KG1 (cell line): ENCODE data around the gene IGF2BP2.

Source experiments
- DNase-seq: peaks from one replicate; lab custom pipeline; 2025; lab: John Stamatoyannopoulos, UW

The IGF2BP2 gene

DNA sequence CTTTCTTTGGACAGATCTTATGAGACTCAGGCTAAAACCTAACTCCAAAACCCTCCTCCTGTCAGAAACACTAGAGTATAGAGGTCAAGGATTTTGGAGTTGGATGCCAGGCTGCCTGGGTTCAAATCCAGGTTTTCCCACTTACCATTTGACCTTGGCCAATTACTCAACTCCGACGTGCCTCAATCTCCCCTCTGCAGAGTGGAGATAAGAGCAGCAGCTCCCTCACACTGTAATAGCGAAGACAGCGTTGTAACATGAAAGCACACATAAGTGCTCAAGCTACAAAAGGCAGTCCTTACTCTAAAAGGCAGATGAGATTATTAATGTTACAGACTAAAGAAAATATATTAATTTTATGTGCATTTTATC lies 90.1 kb downstream of the IGF2BP2 start:
- DNase-seq, result no peak

DNA sequence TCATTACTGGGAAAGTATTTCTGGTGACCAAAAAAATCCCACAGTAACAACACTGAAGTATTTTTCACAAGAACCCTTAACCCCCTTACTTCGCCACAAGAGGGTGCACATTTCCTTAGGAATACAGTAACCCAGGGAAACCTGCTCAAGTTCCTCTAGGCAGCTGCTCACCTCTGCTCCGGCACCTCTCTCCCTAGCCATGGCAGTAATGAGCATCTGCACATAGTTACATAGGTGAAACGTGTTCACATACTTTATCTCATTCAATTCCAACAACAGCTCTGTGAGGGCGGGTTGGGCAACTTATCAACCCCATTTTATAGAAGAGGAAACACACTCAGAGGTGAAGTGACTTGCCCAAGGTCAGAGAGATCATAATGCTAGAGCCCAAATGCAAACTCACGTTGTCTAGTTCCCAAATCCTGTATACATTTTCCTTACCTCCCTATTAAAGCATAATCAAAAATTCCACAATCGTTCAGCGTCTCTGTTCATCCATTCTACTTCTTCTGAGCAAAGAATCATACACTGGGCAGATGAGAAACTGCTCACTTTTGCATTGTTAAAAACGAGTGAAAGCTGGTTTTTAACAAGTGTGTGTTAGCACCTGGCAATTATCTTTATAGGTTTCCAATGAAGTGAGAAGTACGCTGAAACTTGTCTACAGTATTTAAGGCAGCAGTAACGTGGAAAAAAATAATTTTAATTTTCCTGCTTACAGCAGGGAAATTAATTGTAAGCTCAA lies 90.7 kb downstream of the IGF2BP2 start:
- DNase-seq, result no peak

DNA sequence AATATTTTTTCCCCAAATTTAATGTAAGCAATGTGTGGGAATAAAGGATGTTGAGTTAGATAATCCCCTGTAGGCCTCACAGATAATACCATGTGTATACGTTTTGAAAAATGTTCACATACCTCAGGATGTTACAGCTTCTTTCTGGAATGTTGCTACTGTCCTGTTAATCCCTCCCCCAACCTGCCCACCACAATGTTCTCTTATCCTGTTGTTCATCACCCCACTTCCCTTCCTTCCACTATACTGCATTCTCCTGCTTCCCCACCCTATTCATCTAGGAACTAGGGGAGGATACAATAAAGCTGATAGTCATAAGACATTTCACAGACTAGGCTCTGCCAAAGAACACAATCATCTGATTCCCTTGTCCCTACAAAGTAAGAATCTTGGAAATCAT lies 92.1 kb downstream of the IGF2BP2 start:
- no peak for DNase-seq

DNA sequence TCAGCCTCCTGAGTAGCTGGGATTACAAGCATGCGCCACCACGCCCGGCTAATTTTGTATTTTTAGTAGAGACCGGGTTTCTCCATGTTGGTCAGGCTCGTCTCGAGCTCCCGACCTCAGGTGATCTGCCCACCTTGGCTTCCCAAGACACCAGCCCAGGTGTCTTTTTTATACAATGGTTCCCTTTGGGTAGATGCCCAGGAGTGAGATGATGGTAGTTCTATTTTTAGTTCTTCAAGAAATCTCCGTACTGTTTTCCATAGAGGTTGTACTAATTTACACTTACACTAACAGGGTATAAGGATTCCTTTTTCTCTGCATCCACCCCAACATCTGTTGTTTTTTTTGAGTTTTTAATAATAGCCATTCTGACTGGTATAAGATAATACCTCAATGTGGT lies 94.3 kb downstream of the IGF2BP2 start:
- no peak for DNase-seq

DNA sequence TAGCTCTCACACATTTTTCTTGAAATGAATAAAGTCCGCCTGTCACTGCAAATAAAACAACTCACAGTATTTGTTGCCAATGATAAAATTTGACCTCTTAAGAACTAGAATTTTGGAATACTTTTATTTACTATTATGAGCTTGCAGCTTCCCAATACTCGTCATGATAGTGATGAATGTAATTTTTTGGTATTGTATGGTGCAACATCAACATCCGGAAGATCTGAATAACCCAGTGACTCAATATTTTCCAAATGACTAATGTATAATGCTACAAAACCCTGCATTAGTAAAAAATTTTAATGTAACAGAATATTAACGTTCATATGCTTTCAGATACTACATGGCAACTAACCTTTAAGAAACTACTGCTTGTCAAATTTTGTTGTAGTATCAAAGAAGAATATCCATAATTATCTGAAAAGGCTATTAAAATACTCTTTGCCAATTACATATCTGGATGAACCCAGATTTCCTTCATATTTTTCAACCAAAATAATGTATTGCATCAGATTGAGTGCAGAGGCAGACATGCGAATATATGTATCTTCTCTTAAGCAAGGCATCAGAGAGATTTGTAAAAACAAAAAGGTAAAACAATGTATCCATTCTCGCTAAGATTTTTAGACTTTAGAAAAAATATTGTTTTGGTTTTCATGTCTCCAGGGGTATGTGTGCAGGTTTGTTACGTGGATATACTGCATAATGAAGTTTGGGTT lies 95.3 kb downstream of the IGF2BP2 start:
- no peak for DNase-seq

DNA sequence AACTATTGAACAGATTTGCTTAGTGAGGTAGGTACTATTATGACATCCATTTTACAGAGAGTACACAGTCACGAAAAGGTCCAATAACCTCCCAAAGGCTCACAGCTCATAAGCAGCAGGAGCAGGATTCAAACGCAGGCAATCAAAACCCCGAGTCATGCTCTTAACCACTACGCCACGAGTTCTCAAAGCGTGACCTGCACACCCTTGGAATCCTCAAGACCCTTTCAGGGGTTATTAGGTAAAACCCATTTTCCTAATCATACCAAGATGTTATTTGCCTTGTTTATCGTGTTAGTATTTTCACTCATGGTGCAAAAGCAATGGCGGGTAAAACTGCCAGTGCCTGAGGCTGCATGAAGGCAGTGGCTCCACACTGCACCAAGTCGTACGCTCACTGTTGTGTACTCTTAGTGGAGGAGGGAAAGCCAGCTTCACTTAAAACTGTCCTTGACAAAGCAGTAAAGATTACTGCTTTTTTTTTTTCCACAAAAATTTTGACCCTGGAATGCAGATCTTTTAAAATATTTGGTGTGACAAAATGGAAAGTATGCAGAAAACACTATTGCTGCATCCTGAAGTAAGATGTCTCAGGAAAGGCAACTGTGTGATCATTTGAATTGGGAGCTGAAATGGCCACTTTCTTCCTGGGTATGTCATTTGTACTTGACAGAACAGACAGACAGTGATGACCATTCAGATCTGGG lies 96.1 kb downstream of the IGF2BP2 start:
- DNase-seq, result no peak

DNA sequence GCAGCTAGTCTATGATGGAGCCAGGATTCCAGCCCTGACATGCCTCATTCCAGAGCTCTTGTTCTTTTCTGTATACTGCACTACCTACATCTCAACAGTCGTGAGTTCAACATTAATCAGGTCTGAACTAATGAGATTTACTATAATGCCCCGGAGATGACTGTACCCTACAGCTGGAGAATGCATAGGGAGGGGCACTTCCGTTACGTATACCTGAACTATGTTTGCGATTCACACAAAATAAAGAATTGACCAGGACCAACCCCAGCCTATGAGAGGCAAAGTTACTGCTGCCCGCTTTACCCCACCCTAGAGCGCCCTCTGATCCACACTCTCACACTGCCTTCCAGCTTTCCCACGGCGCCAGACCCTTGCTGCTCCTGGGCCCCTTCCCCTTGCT lies 97.0 kb downstream of the IGF2BP2 start:
- DNase-seq, result no peak

DNA sequence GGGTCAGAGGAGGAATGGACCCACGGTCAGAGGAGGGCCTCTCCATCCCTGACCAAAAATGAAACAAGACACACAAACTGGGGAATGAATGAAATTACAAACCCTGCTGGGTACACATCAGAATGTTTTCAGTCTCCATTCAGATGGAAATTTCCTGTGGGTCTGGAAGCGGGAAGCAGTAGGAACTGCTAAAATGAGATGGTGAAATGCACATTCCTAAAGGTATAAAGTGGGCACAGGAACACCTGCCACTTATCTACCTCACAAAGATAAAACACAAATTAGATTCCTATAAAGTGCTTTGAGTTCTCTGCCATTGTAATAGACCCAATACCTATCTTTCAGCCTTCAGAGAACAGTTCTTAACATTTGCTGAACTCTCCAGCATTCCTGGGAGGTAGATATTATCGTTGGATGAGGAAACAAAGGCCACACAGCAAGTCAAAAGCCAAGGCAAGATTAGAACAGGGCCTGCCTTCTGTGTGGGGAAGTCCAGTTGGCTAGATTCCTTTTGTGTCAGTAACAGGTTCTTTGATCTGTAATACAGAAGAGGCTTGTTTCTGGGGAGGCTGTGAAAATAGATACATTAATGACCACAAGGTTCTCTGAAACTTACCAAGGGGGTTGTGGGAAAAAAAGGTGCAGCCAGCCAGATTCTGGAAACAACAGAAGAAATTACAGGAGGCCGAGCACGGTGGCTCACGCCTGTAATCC lies 98.4 kb downstream of the IGF2BP2 start:
- no peak for DNase-seq

DNA sequence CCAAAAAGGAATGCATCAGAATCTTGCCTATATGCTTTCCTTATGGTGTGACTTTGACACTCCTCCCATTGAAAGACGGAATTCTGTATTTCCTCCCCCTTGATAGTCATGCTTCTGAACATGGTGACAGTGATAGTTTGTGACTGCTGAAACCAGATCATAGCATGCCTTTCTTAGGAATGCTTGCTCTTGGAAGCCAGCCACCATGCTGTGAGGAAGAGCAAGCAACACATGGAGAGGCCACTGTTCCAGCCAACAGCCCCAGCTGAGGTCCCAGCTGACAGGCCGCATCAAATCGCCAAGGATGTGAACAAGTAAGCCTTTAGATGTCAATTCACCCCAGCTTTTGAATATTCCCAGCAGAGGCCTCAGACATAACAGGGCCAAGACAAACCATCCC lies 100.1 kb downstream of the IGF2BP2 start:
- DNase-seq, result no peak

DNA sequence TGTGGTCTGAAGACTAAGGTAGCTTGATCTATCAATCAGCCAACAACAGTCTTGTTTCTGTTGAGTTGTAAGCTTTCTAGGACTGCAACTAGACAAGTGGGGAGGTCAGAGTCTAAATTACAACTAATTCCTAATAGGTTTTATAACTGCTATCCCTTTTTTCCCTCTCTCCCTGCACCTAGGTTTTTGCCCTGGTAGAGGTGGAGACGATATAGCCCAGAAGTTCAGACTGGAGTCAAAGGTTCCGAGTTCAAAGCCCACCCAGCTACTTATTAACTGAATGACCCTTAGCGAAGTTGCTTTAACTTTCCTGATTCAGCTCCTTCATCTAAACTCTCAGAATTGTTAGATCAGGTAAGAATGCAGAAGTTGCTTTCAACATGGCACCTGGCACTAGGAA lies 100.6 kb downstream of the IGF2BP2 start:
- DNase-seq, result no peak

DNA sequence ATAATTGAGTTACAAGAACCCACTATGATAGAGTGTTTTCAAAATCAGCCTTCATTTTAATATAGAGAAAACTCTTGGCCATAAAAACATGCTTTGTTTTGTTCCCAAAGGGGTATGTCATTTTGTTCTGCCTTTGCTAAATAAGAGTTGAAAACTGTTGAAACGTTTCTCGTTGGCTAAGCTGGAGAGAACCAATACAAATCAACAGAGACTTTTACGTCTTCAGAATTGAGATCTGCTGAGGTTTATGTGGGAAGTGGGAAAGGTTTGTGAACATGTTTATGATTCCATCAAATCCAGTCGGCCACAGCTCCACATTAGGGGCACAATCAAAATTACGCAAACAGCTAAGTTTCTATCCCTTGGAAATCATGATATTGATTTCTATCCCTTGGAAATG lies 102.0 kb downstream of the IGF2BP2 start:
- no peak for DNase-seq

DNA sequence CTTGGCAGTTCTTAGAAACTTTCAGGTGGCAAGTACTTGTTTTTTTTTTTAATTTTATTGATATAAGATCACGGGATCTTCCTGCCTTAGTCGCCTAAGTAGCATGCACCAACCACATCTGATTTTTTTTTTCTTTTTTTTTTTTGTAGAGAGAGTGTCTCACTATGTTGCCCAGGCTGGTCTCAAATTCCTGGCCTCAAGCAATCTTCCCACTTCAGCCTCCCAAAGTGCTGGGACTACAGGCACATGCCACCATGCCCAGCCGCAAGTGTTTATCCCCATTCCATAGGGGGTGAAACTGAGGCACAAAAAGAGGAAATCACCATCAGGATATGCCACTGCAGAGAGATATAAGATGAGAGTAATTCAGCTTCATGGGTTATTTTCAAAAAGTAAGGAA lies 102.9 kb downstream of the IGF2BP2 start:
- DNase-seq, result no peak

DNA sequence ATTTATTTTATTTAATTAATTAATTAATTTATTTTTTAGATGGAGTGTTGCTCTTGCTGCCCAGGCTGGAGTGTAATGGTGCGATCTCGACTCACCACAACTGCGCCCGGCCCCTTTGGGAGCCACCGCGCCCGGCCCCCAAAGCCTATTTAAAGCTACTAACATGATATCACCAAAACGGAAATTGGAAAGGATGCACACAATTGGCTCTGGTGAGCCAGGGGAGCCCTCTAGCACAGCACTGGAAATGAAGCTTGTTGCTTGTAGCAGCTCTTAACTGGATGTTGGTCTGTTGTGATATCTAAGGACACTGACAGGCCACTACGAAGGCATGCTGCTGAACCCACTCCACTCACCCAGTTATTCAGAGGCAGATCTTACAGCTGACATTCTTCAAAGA lies 104.5 kb downstream of the IGF2BP2 start:
- no peak for DNase-seq

DNA sequence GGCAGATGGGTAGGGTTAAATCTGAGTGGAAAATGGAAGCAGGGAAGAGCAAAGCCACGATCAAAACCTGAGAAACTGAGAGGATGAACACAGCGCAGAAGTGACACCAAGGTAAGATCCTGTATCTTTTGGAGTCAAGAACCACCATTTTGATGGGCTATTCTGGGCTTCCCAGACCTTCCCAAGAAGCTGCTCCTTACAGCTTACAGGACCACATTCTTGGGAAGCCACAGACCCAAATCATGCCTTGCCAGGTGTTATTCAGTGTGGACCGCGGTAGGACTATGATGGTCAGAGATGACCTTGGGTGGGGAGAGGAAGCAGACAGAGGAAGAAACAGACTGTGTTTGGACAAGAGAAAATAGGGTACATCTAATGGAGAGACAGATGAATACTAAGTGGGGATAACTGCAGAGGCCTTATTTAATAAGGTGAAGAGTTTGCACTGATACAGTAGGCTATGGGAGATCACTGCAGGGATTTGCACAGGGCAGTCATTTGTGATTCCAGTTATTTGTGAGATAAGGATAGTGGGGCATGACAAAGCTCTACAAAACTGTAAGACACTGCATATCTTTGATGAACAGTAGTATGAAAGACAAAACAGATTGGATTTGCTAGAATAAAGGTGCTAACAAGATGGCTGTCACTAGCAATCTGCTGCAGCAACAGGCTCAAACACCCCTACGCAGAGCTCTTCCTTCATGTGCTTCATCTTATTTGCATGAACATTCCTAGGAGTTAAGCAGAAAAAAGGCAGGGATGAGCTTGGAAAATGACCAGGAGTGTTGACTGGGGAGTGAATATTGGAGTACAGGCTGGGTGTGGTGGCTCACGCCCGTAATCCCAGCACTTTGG lies 105.9 kb downstream of the IGF2BP2 start:
- no peak for DNase-seq

DNA sequence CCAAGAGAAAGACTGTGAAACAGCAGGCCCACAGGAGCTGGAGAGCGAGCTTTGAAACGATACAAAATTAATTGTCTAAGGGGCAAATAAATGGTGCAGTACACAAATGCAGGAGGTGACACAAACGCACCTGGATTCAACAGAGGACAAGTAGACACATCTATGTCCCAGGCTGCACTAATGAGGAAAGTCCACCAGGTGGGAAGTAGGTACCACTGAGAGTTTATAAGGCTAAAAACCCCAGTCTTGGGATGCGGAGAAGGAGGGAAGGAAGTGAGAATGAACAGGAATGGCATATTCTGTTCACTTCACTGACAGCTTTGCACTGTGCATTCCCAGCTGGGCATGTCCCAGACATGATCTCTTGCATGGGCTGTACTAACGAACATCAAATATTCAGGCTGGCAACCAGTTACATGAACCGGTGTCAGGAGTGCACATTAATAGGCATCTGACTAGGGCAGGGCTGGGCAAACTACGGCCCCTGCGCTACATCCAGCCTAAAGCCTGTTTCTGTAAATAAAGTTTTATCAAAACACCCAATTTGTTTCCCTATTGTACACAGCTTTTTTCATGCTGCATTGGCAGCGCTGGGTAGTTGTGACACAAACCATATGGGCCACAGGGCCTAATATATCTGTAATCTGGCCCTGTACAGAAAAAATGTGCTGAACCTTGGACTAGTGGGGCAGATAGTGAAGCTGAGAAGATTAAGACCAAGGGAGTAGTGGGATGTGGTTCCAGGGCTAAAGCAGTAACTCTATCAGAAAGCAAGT lies 107.0 kb downstream of the IGF2BP2 start:
- no peak for DNase-seq

DNA sequence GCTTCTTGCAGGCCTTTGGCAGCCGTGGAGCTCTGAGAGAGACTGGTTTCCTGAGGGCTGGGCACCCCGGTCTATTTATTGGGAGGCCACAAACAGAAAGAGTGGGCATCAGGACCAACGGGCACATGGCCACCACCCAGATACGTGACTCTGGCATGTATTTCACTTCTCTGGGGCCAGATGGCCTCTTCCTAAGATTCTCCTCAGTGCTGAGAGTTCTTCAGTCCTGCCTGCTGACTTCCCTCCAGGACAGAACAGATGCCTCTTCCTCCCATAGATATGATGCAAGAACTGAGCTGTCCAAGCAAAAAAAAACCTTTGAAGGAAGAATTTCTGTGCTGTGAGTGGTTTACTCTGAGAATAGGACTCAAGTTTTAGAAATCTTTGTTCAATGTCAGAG lies 107.7 kb downstream of the IGF2BP2 start:
- DNase-seq, result no peak

DNA sequence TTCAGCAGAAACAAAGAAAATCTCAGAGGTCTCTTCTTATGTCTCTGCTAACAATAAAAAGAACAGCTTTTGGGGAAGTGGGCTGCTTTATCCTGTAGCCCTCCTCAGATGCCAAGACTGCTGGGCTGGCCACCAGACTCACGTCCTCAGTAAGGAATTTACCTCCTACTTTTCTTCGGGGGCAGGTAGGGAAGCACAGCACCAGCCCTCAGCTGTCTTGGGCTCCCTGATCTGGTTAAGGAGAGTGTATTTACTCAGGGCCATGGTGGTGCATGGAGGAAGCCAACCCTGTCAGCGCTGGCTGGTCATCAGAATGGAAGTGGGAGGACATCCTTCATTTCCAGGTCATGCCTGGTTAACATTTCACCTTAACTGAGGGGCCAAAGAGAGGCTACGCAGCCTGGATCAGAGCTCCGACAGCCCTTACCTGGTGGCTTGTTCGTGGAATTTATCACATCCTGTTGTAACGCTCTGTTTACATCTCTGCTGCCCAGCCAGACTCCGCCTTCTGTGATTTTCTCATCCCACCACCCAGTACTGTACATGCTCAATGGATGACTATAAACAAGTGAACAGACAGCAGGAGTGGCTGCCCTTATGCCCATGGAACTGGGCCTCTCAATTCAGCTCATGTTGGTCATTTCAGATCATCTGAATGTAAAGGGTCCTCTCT lies 108.3 kb downstream of the IGF2BP2 start:
- no peak for DNase-seq

DNA sequence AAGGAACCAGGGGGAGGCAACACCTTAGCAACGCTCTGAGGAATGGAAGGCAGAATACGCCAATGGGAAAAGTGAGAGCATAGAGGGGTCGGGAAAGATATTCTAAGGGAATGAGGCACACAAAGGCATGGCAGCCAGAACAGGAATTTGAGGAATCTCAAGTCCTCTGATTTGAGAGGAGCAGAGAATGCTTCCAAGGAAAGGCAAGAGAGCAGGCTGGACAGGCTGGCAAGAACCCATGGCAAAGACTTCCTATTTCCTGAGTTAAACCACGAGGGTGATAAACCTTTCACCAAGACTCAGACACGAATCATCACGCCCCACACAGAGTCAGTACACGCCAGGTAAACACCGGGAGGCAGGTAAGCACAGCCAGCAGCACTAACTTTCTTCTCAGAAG lies 109.8 kb downstream of the IGF2BP2 start:
- no peak for DNase-seq

DNA sequence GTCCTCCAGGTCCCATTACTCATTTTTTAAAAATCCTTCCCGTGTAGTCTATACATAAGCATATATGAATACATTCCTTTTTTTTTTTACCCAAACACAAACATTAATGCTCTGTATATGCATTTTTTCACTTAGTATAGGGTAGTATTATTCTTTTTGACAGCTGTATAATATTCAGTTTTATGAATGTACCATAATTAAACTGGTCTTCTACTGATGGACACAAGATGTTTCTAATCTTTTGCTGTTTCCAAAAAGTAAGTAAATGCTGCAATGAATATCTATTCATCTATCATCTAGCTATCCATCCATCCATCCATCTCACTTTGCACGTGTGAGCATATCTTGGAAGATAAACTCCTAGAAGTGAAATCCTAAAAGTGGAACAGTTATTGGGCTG lies 110.8 kb downstream of the IGF2BP2 start:
- DNase-seq, result no peak

DNA sequence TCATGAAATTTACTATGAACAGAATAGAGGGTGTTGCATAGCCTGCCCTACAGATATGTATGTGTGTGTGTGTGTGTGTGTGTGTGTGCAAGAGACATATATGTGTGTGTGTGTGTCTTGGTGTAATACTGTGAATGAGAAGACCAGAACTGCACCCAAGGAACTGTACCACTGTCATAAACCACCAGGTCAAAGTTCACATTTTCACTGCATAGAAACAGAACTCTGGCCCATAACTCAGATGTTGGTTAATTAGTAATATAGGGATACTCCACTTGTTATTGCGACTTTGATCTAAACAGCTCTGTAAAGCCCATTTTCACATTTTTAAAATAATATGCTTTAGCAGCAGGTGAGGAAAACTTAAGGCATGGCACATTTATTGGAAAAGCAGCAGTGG lies 111.8 kb downstream of the IGF2BP2 start:
- no peak for DNase-seq
